Mucosa of rectum (tissue), 2 donors: Measurements from ENCODE around the gene CHD8.

Experiments used
- H3K27ac ChIP-seq, 2 donors: one replicate each; pipeline ENCODE4 v1.7.0; 2013; ENCODE audit warnings: inconsistent platforms in 2 of 2, low read depth in 2 of 2, low read length in 2 of 2
- H3K27me3 ChIP-seq, 2 donors: one replicate each; pipeline ENCODE4 v1.7.0; 2013; ENCODE audit warnings: low read length in 2 of 2; ENCODE audit not compliant: control insufficient read depth in 2 of 2, insufficient read depth in 2 of 2
- H3K36me3 ChIP-seq, 2 donors: one replicate each; pipeline ENCODE4 v1.7.0; 2013; ENCODE audit warnings: low read length in 2 of 2; ENCODE audit not compliant: control insufficient read depth in 2 of 2, insufficient read depth in 2 of 2
- H3K4me1 ChIP-seq, 2 donors: one replicate each; pipeline ENCODE4 v1.7.0; 2013; ENCODE audit warnings: low read length in 2 of 2, mild to moderate bottlenecking in 1 of 2; ENCODE audit not compliant: control insufficient read depth in 2 of 2, insufficient read depth in 2 of 2
- H3K4me3 ChIP-seq, 2 donors: one replicate each; pipeline ENCODE4 v1.7.0; 2013; ENCODE audit warnings: low read length in 2 of 2
- H3K9ac ChIP-seq, 2 donors: one replicate each; pipeline ENCODE4 v1.7.0; 2013; ENCODE audit warnings: low read length in 2 of 2, low read depth in 1 of 2, mild to moderate bottlenecking in 1 of 2
- H3K9me3 ChIP-seq, 2 donors: one replicate each; pipeline ENCODE4 v1.7.0; 2013; ENCODE audit warnings: low read length in 2 of 2; ENCODE audit not compliant: control insufficient read depth in 2 of 2
- donor health status: healthy.
- donor health status: Normal muscosa, but diverticular disease.

The CHD8 gene

DNA sequence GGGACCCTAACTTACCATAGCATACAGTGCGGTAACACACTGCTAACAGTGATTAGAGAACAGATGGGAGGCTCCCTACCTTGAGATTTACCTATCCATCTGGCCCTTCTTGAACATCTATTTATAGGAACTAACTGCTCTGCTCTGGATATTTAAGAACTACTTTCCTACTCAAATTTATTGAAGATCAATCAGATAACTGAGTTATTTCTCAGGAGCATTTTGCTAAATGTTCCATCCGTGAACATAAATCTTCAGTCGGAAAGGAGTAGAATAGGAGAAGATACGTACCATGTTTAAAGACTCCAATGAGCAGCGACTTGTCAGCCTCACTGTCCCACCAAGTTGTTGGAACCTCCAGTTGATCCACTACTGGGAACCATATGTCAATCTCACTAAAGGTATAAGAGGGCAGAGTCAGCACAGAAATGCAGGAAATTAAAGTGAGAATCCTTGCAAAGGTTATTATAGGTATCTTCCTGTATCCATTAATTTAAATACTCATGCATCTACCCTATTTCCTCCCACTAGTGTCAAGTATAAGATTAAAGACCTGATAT lies 56.5 kb downstream of the CHD8 start:
- Histone ChIP-seq H3K27me3 (no peaks in the 10 kb centered on the region), H3K9ac (no peak overlapping the region), H3K9me3 (no peaks in the 10 kb centered on the region), H3K4me1 (no peaks in the 10 kb centered on the region), H3K4me3 (no peak overlapping the region), H3K36me3 (peaks cover 85 to 87% of the 10 kb centered on the region in 2 donors), H3K27ac (no peak overlapping the region)

DNA sequence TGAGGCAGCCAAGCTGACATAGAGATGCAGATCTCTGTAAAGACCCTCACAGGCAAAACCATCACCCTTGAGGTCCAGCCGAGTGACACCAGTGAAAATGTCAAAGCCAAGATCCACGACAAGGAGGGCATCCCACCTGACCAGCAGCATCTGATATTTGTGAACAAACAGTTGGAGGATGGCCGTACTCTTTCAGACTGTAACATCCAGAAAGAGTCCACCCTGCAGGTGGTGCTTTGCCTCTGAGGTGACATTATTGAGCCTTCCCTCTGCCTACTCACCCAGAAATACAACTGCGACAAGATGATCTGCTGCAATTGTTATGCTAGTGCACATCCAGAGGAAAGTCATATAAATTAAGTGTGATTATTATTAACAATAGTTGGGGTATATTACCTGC lies 57.0 kb downstream of the CHD8 start:
- Histone ChIP-seq H3K9me3 (no peaks in the 10 kb centered on the region), H3K4me3 (no peak overlapping the region), H3K4me1 (no peaks in the 10 kb centered on the region), H3K9ac (no peak overlapping the region), H3K27me3 (no peaks in the 10 kb centered on the region), H3K36me3 (peaks cover 88 to 91% of the 10 kb centered on the region in 2 donors), H3K27ac (no peak overlapping the region)

DNA sequence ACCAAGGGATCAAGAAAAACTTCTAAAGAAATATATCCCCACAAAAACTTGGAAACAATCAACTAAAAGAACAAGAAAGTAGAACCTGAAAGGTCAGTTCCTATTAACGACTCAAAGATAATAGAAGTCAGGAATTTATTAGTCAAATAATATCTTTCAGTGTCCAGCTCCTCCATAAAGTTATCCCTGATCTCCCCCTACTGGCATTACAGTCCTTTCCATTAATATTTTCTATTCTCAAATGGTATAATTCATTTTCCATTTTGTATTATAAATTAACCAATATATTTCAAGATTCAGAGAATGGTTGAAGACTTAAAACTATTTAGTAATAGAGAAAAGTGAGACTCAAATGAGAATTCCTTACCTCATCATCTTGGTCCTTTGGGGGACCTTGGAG lies 60.5 kb downstream of the CHD8 start:
- H3K27ac ChIP-seq: no peak overlapping the region
- H3K4me1 ChIP-seq: no peaks in the 10 kb centered on the region
- H3K36me3 ChIP-seq: peaks cover 84 to 94% of the 10 kb centered on the region in 2 donors
- no peak overlapping the region for H3K9ac ChIP-seq
- H3K4me3 ChIP-seq: no peak overlapping the region
- H3K9me3 ChIP-seq: no peaks in the 10 kb centered on the region
- no peaks in the 10 kb centered on the region for H3K27me3 ChIP-seq

DNA sequence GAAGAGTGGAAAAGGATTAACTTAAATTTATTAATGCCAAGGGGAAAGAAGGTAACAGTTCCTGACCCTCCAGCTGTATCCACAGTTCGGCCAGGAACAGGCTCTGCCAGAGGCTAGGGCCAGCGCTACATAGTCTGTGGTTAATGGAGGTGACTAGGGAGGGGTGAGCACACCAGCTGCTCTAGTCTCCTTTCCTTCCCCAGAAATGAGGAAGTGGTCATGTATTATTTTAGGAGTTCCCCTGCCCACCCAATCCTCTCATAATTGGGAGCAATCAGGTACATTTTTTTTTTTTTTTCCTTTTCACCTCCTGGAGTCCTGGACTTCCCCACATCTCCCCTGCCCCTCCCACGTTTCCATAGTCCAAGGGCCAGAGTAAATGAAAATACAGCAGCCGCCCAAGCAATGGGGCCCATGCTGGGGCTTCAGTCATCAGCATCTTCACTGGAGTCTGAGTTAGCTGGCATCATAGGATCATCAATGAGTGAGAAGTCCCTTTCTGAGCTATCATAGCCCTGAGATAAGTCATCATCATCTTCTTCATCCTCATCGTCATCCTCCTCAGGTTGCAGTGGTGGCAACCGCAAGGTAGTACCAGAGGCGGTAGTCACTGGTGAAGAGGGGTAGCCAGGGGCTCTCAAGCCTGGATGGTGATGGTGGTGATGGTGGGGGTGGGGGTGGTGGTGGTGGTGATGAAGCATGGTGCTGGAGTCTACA lies 70.6 kb downstream of the CHD8 start:
- H3K27ac ChIP-seq: peak overlapping the region in 1 of 2 donors; percentile 91

DNA sequence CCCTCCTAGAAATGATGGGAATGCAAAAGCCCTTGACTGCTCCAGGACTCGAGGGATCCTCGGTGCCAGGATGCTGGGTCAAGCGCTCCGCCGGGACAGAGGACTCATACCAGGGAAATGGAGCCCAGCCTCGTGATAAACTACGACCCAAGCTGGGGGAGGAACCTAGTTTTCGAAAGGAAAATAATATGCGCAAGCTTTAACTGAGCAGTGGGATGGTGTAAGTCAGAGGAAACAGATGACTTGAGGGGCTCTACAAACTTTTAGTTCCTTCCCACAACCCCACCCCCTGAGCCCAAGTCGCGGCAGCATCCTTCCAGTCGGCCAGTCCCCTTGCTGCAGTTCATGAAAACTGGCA lies 71.5 kb downstream of the CHD8 start:
- Histone ChIP-seq H3K27me3 (no peaks in the 10 kb centered on the region), H3K4me3 (peak overlapping the region; percentile 94 to 99), H3K4me1 (peaks cover 0 to 15% of the 10 kb centered on the region in 2 donors), H3K36me3 (peaks cover 8 to 18% of the 10 kb centered on the region in 2 donors), H3K27ac (peak overlapping the region; percentile 86 to 91), H3K9me3 (no peaks in the 10 kb centered on the region), H3K9ac (peak overlapping the region; percentile 58 to 85)

More for the DNA sequence above, 70.6 kb downstream of the CHD8 start:
- H3K27me3 ChIP-seq: no peaks in the 10 kb centered on the region
- H3K4me1 ChIP-seq: peaks cover 0 to 15% of the 10 kb centered on the region in 2 donors
- H3K36me3 ChIP-seq: peaks cover 11 to 24% of the 10 kb centered on the region in 2 donors
- H3K9me3 ChIP-seq: no peaks in the 10 kb centered on the region
- no peak overlapping the region for H3K4me3 ChIP-seq
- H3K9ac ChIP-seq: no peak overlapping the region

DNA sequence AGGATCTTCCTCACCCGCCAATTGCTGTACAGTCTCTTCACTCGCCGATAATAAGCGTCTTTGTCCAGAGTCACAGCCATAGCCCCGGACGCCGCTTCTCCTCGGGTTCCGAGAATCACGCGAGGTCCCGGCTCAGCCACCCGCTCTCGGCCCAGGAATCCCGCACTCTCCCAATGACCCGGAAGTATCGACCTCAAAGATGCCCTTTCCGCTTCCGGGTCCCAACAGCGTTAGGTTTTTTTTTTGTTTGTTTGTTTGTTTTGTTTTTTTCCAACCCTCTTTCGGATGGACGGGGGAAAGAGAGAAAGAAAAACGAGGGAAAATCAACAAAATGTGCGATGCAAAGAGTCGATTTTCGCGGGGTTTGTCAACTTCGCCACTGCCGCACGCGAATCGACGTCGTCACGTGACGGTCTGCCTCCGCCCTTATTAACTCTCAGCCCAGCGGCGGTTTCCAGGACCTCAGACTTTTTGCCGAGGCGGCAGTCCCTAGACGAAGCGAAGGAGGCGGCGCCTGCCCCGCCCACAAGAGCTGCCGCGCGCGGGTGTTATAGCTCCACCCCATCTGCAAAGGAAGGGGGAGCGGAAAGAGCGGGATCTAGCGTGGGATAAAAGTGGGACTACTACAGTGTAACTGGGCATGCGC lies 72.0 kb downstream of the CHD8 start, which contains the start of gene SUPT16H:
TSS of gene SUPT16H (minus strand) at position 172 of the 646 bp plus-strand sequence. CDS start at position 80, 92 bp downstream.
- peaks cover 0 to 15% of the 10 kb centered on the region in 2 donors for H3K4me1 ChIP-seq
- H3K27me3 ChIP-seq: no peaks in the 10 kb centered on the region
- peak within 1 kb of the TSS; percentile 86 to 91 for H3K27ac ChIP-seq
- H3K9ac ChIP-seq: peak within 1 kb of the TSS; percentile 85 to 96
- H3K9me3 ChIP-seq: no peaks in the 10 kb centered on the region
- H3K36me3 ChIP-seq: peaks cover 8 to 16% of the 10 kb centered on the region in 2 donors
- peak within 1 kb of the TSS; percentile 94 to 99 for H3K4me3 ChIP-seq

DNA sequence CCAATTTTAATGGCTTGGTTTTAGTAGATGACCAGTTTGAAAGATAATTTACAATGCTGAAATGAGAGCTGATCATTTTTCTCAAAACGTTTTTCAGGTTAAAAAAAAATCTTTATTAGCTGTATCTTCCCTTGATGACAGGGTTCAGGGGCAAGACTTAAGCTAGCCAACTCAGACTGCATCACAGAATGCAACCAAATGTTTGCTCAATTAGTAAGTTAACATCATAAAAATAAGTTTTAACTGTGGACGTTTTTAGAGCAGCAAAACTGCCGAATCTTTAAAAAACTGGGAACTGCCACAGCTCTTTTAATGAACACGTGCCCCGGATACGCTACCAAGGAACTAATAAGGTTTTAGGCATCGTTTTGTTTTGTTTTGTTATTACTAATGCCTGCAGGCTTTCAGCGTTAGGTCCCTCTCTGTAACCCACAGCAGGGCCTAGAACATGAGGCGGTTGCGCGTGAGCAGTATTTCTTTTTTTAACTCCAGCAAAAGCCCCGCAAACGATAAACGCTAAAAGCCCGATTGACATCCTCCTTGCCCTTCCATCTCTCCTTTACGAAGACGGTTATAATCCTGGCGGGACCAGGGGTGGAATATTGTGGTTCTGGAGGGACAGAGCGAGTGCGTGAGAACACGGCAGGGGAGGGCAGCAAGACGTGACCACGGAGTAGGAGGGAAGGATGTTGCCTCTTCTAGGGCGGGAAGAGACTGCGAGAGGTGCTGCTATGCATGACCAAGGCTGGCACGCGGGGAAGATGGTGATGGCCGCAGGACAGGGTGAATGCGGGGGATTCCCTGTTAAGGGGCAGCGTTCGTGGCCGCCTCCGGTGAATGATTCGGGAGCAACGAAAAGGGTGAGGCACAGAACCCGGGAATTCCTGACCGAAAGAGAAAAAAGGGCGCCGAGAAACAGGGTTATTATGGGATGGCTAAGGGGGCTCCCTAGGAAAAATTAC lies 72.8 kb downstream of the CHD8 start:
- H3K9ac ChIP-seq: peak overlapping the region; percentile 85 to 96
- H3K9me3 ChIP-seq: no peaks in the 10 kb centered on the region
- peaks cover 0 to 15% of the 10 kb centered on the region in 2 donors for H3K4me1 ChIP-seq
- H3K36me3 ChIP-seq: peaks cover 5 to 11% of the 10 kb centered on the region in 2 donors
- H3K27ac ChIP-seq: peak overlapping the region; percentile 86 to 91
- no peaks in the 10 kb centered on the region for H3K27me3 ChIP-seq
- H3K4me3 ChIP-seq: peak overlapping the region; percentile 94 to 99

DNA sequence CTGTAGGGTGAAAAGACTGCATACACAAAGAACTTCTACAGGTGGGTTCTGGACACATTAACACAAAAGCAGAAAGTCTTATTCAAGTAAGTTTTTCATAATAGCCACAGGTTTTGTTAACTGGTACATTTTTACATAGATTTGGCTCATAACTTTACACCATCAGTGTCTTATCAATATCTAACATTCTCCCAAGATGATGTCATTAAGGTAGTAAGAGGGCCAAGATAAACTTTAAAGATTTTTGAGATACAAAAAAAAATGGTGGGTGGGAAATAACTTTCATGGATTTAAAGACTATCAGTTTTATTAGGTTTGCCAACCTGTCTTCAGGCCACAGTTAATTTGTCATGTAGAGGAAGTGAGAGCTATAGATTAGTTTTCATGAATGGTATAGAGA lies 73.8 kb downstream of the CHD8 start:
- Histone ChIP-seq H3K9ac (no peak overlapping the region), H3K27me3 (no peaks in the 10 kb centered on the region), H3K36me3 (peaks cover 9 to 11% of the 10 kb centered on the region in 2 donors), H3K4me3 (no peak overlapping the region), H3K9me3 (no peaks in the 10 kb centered on the region), H3K27ac (no peak overlapping the region), H3K4me1 (peaks cover 0 to 15% of the 10 kb centered on the region in 2 donors)

DNA sequence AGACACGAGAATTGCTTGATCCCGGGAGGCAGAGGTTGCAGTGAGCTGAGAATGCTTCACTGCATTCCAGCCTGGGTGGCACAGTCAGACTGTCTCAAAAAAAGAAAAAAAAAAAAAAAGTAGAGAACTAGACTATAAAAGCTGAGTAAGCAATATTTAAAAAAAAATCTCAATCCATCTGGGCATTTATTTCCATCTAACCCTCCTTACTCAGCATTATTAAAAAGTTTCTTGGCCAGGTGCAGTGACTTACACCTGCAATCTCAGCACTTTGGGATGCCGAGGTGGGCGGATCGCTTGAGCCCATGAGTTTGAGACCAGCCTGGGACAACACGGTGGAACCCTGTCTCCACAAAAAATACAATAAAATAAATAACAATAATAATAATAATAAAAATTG lies 76.6 kb downstream of the CHD8 start:
- H3K4me3 ChIP-seq: no peak overlapping the region
- no peaks in the 10 kb centered on the region for H3K27me3 ChIP-seq
- peaks cover 0 to 10% of the 10 kb centered on the region in 2 donors for H3K4me1 ChIP-seq
- H3K9ac ChIP-seq: no peak overlapping the region
- no peak overlapping the region for H3K27ac ChIP-seq
- H3K9me3 ChIP-seq: no peaks in the 10 kb centered on the region
- H3K36me3 ChIP-seq: peaks cover 4 to 8% of the 10 kb centered on the region in 2 donors
